Progenitor cell of endocrine pancreas (in vitro differentiated cells): Measurements from ENCODE around the gene CAPS. TPM values are rescaled to one million over a fixed set of nuclear protein-coding genes. Genes with fewer than 3 reads are reported as not detected.

Source experiments
- DNase-seq: peaks from one replicate; pipeline ENCODE4 v3.0.0; 2021; ENCODE audit warnings: low spot score; ENCODE audit not compliant: unreplicated experiment
- H3K27ac Mint-ChIP-seq: 2 replicates; pipeline ENCODE4 v1.8.0; 2021; ENCODE audit warnings: mild to moderate bottlenecking, moderate library complexity, mixed read lengths
- H3K27me3 Mint-ChIP-seq: 2 replicates; pipeline ENCODE4 v1.8.0; 2021; ENCODE audit warnings: mixed read lengths
- H3K36me3 Mint-ChIP-seq: 2 replicates; pipeline ENCODE4 v1.8.0; 2022; ENCODE audit warnings: mixed read lengths; ENCODE audit not compliant: insufficient read depth
- H3K4me1 Mint-ChIP-seq: 2 replicates; pipeline ENCODE4 v1.8.0; 2021; ENCODE audit warnings: low read depth, mixed read lengths
- H3K4me3 Mint-ChIP-seq: 2 replicates; pipeline ENCODE4 v1.8.0; 2021; ENCODE audit warnings: low read depth, mild to moderate bottlenecking, moderate library complexity, mixed read lengths
- H3K9me3 Mint-ChIP-seq: 2 replicates; pipeline ENCODE4 v1.8.0; 2021; ENCODE audit warnings: low read depth, mixed read lengths
- CTCF ChIP-seq: fragments of 200-600 bp; sonication (generic); IDR thresholded peaks from one replicate; pipeline ENCODE4 v1.5.0; 2021; ENCODE audit warnings: antibody characterized with exemption, mild to moderate bottlenecking; ENCODE audit not compliant: unreplicated experiment
- total RNA-seq: library from RNA; stranded (reverse); gene quantifications from 2 replicates; pipeline ENCODE4 v1.2.1, GENCODE V29; 2021

CAPS gene
- total RNA-seq, 1 donor from 2014 or later: 22.5 TPM

GRCh38 chr19:5949792-5950305 is 35.8 kb downstream of the CAPS start:
- Mint-ChIP-seq H3K4me3 (no peak overlapping the region), H3K36me3 (peaks cover 7% of the 10 kb centered on the region), H3K27ac (peak overlapping the region; percentile 73), H3K27me3 (no peaks in the 10 kb centered on the region), H3K4me1 (peaks cover 50% of the 10 kb centered on the region), H3K9me3 (no peaks in the 10 kb centered on the region)
- no peak for DNase-seq
- no peak for TF ChIP-seq CTCF

- Mint-ChIP-seq H3K27ac (peak overlapping the region; percentile 73), H3K4me3 (no peak overlapping the region), H3K27me3 (no peaks in the 10 kb centered on the region), H3K4me1 (peaks cover 52% of the 10 kb centered on the region), H3K36me3 (peaks cover 7% of the 10 kb centered on the region), H3K9me3 (no peaks in the 10 kb centered on the region)
- TF ChIP-seq CTCF: no peak
- DNase-seq: no peak
Observed at GRCh38 chr19:5950741-5951140, 36.7 kb downstream of the CAPS start.

- H3K27ac Mint-ChIP-seq: peak overlapping the region; percentile 82
- H3K36me3 Mint-ChIP-seq: peaks cover 7% of the 10 kb centered on the region
- no peak for TF ChIP-seq CTCF
- peaks cover 57% of the 10 kb centered on the region for H3K4me1 Mint-ChIP-seq
- H3K9me3 Mint-ChIP-seq: no peaks in the 10 kb centered on the region
- no peaks in the 10 kb centered on the region for H3K27me3 Mint-ChIP-seq
- H3K4me3 Mint-ChIP-seq: no peak overlapping the region
- no peak for DNase-seq
Observed at GRCh38 chr19:5951338-5951861, 37.3 kb downstream of the CAPS start.

GRCh38 chr19:5952193-5953029 is 38.4 kb downstream of the CAPS start:
- no peak for DNase-seq
- Mint-ChIP-seq H3K9me3 (no peaks in the 10 kb centered on the region), H3K4me1 (peaks cover 65% of the 10 kb centered on the region), H3K27ac (no peak overlapping the region), H3K4me3 (no peak overlapping the region), H3K36me3 (peaks cover 7% of the 10 kb centered on the region), H3K27me3 (no peaks in the 10 kb centered on the region)
- no peak for TF ChIP-seq CTCF

- TF ChIP-seq CTCF: no peak
- Mint-ChIP-seq H3K36me3 (peaks cover 4% of the 10 kb centered on the region), H3K27me3 (no peaks in the 10 kb centered on the region), H3K4me1 (peaks cover 69% of the 10 kb centered on the region), H3K27ac (no peak overlapping the region), H3K9me3 (no peaks in the 10 kb centered on the region), H3K4me3 (no peak overlapping the region)
- DNase-seq: no peak
Observed at GRCh38 chr19:5953030-5953589, 39.1 kb downstream of the CAPS start.
